PC-9 (cell line): Measurements from ENCODE around the gene REEP3. TPM values are rescaled to one million over a fixed set of nuclear protein-coding genes. Genes with fewer than 3 reads are reported as not detected.
A peak's percentile ranks its signal among the peaks of the same experiment; 100 is the strongest.

ENCODE experiments used
- BruUV-seq: library from RNA; stranded (reverse); fragments of 400-500 nt; replicated peaks from 2 replicates; lab custom pipeline; 2021; lab: Mats Ljungman, UMichigan
- CTCF ChIA-PET: fragments of 300-600 bp; sonication (Branson Sonifier 250); formaldehyde crosslinking; loops from one replicate; lab custom pipeline; 2022; ENCODE audit warnings: antibody characterized with exemption; lab: Charles Lee
- POLR2A ChIA-PET: fragments of 300-600 bp; sonication (Branson Sonifier 250); formaldehyde crosslinking; loops from one replicate; lab custom pipeline; 2022; ENCODE audit warnings: antibody characterized with exemption; ENCODE audit not compliant: unreplicated experiment; lab: Charles Lee
- DNase-seq, 2 experiments: peaks; one replicate each; pipeline versions ENCODE4 v3.0.0 to v3.0.0-alpha.2; 2015 to 2022; ENCODE audit warnings: mixed read lengths in 1 of 2
- H2AFZ ChIP-seq: fragments of 200-600 bp; sonication (generic); 2 replicates; pipeline ENCODE4 v1.8.1; 2017; ENCODE audit warnings: antibody characterized with exemption
- H3F3A ChIP-seq: fragments of 200-600 bp; sonication (generic); 2 replicates; pipeline ENCODE4 v1.8.1; 2017; ENCODE audit warnings: antibody characterized with exemption, mild to moderate bottlenecking, low read depth; ENCODE audit not compliant: insufficient read depth
- H3K27ac ChIP-seq: fragments of 200-600 bp; sonication (generic); 2 replicates; pipeline ENCODE4 v1.6.1; 2016; ENCODE audit warnings: mixed run types
- H3K27me3 ChIP-seq: fragments of 200-600 bp; sonication (generic); 2 replicates; pipeline ENCODE4 v1.6.1; 2016; ENCODE audit warnings: low read depth, mixed run types; ENCODE audit not compliant: insufficient read depth
- H3K36me3 ChIP-seq: fragments of 200-600 bp; sonication (generic); 2 replicates; pipeline ENCODE4 v1.6.1; 2016; ENCODE audit warnings: low read depth, mixed run types
- H3K4me1 ChIP-seq: fragments of 200-600 bp; sonication (generic); replicated peaks from 2 replicates; pipeline ENCODE4 v1.6.1; 2016; ENCODE audit warnings: mixed run types; ENCODE audit not compliant: insufficient read depth
- H3K4me2 ChIP-seq: fragments of 200-600 bp; sonication (generic); 2 replicates; pipeline ENCODE4 v1.6.1; 2017; ENCODE audit warnings: mixed run types
- H3K4me3 ChIP-seq: fragments of 200-600 bp; sonication (generic); 2 replicates; pipeline ENCODE4 v1.6.1; 2016; ENCODE audit warnings: mixed run types
- H3K79me2 ChIP-seq: fragments of 200-600 bp; sonication (generic); 2 replicates; pipeline ENCODE4 v1.6.1; 2017; ENCODE audit warnings: low read depth, mixed run types
- H3K9me2 ChIP-seq: fragments of 200-600 bp; sonication (generic); 2 replicates; pipeline ENCODE4 v1.8.1; 2017; ENCODE audit warnings: mild to moderate bottlenecking; ENCODE audit not compliant: insufficient read depth
- H3K9me3 ChIP-seq: fragments of 200-600 bp; sonication (generic); 2 replicates; pipeline ENCODE4 v1.8.1; 2016; ENCODE audit warnings: low read depth; ENCODE audit not compliant: insufficient read depth
- H4K20me1 ChIP-seq: fragments of 200-600 bp; sonication (generic); 2 replicates; pipeline ENCODE4 v1.8.1; 2017; ENCODE audit not compliant: insufficient read depth
- EZH2 ChIP-seq: fragments of 200-600 bp; sonication (generic); IDR thresholded peaks from 2 replicates; pipeline ENCODE4 v1.8.0; 2017; ENCODE audit warnings: antibody characterized with exemption, low read depth
- intact Hi-C: fragments of 100-400 bp; cut with micrococcal nuclease; formaldehyde crosslinking; loops from one replicate; pipeline ENCODE4 v1.10.0; 2022; ENCODE audit not compliant: unreplicated experiment
- total RNA-seq: library from RNA; stranded (reverse); gene quantifications from 2 replicates; pipeline ENCODE4 v1.2.3, GENCODE V29; 2021
- TF ChIP-seq, protein P1 (sequence below): fragments of 200-600 bp; sonication (generic); conservative IDR thresholded peaks from 2 replicates; pipeline ENCODE4 v1.6.1; 2017; ENCODE audit warnings: mixed run types, antibody characterized with exemption, mild to moderate bottlenecking, moderate library complexity

Gene REEP3
- total RNA-seq, 1 experiment from 2014 or later = 56.4 TPM

DNA sequence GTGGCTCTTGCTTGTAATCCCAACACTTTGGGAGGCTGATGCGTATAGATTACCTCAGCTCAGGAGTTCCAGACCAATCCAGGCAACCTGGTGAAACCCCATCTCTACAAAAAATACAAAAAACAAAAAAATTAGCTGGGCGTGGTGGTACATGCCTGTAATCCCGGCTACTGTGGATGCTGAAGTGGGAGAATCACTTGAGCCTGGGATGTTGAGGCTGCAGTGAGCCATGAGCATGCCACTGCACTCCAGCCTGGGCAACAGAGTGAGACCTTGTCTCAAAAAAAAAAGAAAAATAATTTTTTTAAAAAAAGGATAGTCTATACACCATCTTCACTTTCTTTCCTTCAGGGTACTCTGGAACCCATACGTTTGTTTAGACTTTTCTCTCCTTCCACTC lies 6.2 kb downstream of the REEP3 start:
- no peak for DNase-seq
- Histone ChIP-seq H2AFZ (no peak overlapping the region), H3K9me3 (no peaks in the 10 kb centered on the region), H3K79me2 (peaks cover 98% of the 10 kb centered on the region), H3F3A (peaks cover 5% of the 10 kb centered on the region; the same call in 1 of the 2 replicates), H3K4me3 (no peak overlapping the region), H3K4me1 (peaks cover 13% of the 10 kb centered on the region), H3K27ac (no peak overlapping the region), H3K36me3 (0 out of 2 replicates have a peak, but pooled peaks cover 8% of the 10 kb centered on the region), H3K27me3 (no peaks in the 10 kb centered on the region), H3K4me2 (no peak overlapping the region), H3K9me2 (no peaks in the 10 kb centered on the region), H4K20me1 (peaks cover 8% of the 10 kb centered on the region; the same call in 1 of the 2 replicates)
- POLR2A ChIA-PET = no interaction called here
- CTCF ChIA-PET = interaction anchor here (0.6 kb wide), 2 partner anchors 13 to 115 kb away, joined by 3 to 10 read pairs; no protein-coding TSS in a partner anchor
- no TSS peak for BruUV-seq
- TF ChIP-seq EZH2 = no peak
- TF ChIP-seq, protein P1, sequence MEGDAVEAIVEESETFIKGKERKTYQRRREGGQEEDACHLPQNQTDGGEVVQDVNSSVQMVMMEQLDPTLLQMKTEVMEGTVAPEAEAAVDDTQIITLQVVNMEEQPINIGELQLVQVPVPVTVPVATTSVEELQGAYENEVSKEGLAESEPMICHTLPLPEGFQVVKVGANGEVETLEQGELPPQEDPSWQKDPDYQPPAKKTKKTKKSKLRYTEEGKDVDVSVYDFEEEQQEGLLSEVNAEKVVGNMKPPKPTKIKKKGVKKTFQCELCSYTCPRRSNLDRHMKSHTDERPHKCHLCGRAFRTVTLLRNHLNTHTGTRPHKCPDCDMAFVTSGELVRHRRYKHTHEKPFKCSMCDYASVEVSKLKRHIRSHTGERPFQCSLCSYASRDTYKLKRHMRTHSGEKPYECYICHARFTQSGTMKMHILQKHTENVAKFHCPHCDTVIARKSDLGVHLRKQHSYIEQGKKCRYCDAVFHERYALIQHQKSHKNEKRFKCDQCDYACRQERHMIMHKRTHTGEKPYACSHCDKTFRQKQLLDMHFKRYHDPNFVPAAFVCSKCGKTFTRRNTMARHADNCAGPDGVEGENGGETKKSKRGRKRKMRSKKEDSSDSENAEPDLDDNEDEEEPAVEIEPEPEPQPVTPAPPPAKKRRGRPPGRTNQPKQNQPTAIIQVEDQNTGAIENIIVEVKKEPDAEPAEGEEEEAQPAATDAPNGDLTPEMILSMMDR = no peak
- intact Hi-C loops = no loop called here

DNA sequence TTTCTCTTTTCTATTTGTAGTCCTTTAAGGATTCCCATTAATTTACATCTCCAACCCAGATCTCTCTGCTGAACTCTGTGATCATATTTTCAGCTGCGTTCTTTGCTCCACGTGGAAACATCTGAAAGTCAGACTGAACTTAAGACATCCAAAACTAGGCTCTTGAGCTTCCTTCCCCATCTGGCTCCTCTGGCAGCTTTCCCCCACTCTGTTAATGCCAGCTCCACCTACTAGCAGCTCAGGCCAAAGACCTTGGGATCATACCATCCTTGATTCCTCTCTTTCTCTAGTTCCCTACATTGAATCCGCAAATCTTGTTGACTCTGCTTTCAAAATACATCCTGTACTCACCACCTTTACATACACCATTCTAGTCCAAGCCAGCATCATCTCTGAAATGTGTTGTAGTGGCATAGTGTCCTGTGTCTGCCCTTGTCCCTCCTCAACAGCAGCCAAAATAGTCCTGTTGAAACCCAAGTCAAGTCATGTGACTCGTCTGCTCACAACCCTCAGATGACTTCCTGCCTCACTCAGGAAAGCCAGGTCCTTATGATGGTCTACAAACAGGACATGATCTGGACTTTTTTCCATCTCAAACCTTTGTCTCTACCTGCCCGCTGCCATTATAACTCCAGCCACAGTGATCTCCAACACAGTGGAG lies 7.0 kb downstream of the REEP3 start:
- no peaks in the 10 kb centered on the region for H3K9me3 ChIP-seq
- TF ChIP-seq EZH2 = no peak
- TF ChIP-seq, protein P1 = no peak
- no peak overlapping the region for H3K4me2 ChIP-seq
- intact Hi-C loops = no loop called here
- H3K79me2 ChIP-seq = peaks cover 98% of the 10 kb centered on the region
- H4K20me1 ChIP-seq = peaks cover 6% of the 10 kb centered on the region; the same call in 1 of the 2 replicates
- ChIA-PET POLR2A (no interaction called here), CTCF (interaction anchor here (0.6 kb wide), 2 partner anchors 12 to 116 kb away, joined by 3 to 10 read pairs; no protein-coding TSS in a partner anchor)
- DNase-seq = no peak
- H3K36me3 ChIP-seq = 0 out of 2 replicates have a peak, but pooled peaks cover 11% of the 10 kb centered on the region
- H3F3A ChIP-seq = no peaks in the 10 kb centered on the region
- peaks cover 5% of the 10 kb centered on the region for H3K4me1 ChIP-seq
- 0 out of 2 replicates have a peak overlapping the region, but pooled peaks have one; percentile 10 for H3K27ac ChIP-seq
- BruUV-seq = no TSS peak
- H3K4me3 ChIP-seq = no peak overlapping the region
- no peaks in the 10 kb centered on the region for H3K27me3 ChIP-seq
- H2AFZ ChIP-seq = no peak overlapping the region
- no peaks in the 10 kb centered on the region for H3K9me2 ChIP-seq

DNA sequence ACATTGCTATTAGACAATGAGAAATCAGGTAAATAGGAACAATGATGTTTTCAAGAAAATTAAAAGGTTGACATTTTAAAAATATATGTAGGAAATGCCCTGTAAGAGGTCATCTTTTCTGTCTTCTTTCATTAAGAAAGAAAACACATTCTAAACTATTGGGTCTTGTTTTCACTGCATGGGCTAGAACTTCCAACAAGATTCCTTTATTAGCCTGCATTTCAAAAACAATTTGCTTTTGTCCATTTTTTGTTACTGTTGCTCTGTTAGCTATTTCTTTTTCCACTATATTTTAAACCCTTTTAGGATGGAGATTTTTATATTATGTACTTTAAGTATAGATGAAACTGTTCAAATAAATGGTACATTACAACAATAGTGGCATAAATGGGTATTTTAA lies 9.2 kb downstream of the REEP3 start:
- H3K4me2 ChIP-seq = no peak overlapping the region
- no peak for TF ChIP-seq EZH2
- TF ChIP-seq, protein P1 = no peak
- intact Hi-C loops = no loop called here
- POLR2A ChIA-PET = no interaction called here
- no peaks in the 10 kb centered on the region for H3K9me2 ChIP-seq
- 0 out of 2 replicates have a peak, but pooled peaks cover 11% of the 10 kb centered on the region for H3K36me3 ChIP-seq
- no peak overlapping the region for H2AFZ ChIP-seq
- no peak overlapping the region for H3K4me3 ChIP-seq
- no peak overlapping the region for H3K27ac ChIP-seq
- no peak for DNase-seq
- H4K20me1 ChIP-seq = peaks cover 3% of the 10 kb centered on the region; the same call in 1 of the 2 replicates
- no peaks in the 10 kb centered on the region for H3K9me3 ChIP-seq
- H3K79me2 ChIP-seq = peaks cover 94% of the 10 kb centered on the region
- H3K27me3 ChIP-seq = no peaks in the 10 kb centered on the region
- BruUV-seq = no TSS peak
- CTCF ChIA-PET = no interaction called here
- no peaks in the 10 kb centered on the region for H3F3A ChIP-seq
- no peaks in the 10 kb centered on the region for H3K4me1 ChIP-seq
